HG02610 (cell line): Measurements from ENCODE around the gene GPR173.
A peak's percentile ranks its signal among the peaks of the same experiment; 100 is the strongest.

Experiments
- ATAC-seq: cut with Tn5 transposase; IDR thresholded peaks from one replicate; pipeline ENCODE4 v1.9.1; 2021; ENCODE audit warnings: mild to moderate bottlenecking, moderate library complexity; ENCODE audit not compliant: unreplicated experiment

GPR173 gene

DNA sequence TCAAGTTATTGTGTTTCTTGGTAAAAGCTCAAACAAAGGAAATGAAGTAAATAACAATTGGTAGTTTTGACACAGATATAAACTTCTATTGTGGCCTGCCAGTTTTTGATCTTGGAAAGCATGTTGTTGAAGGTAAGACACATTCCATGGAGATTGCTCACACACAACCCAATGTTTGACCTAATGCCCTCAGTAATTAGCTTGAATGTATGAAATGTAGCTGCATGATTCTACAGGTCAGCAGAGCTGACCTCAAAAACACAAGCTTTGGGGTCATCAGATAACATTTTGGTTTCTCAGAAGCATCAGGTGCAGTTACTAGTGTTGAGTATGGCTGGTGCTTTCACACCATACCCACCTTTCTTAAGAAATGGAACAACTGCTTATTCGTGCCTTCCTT, 16.5 kb downstream of the GPR173 start:
- ATAC-seq, result no peak

DNA sequence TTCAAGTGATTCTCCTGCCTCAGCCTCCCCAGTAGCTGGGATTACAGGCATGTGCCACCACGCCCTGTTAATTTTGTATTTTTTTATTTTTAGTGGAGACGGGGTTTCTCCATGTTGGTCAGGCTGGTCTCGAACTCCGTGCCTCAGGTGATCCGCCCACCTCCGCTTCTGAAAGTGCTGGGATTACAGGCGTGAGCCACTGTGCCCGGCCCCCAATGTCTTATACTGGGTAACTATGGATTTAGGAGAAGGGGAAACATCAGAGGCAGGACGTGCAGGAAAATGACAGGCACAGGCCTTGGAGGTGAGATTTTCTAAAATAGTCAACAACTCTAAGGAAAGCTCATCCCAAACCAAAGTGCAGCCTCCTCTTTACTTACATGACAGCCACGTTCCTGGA, 22.5 kb downstream of the GPR173 start:
- no peak for ATAC-seq

DNA sequence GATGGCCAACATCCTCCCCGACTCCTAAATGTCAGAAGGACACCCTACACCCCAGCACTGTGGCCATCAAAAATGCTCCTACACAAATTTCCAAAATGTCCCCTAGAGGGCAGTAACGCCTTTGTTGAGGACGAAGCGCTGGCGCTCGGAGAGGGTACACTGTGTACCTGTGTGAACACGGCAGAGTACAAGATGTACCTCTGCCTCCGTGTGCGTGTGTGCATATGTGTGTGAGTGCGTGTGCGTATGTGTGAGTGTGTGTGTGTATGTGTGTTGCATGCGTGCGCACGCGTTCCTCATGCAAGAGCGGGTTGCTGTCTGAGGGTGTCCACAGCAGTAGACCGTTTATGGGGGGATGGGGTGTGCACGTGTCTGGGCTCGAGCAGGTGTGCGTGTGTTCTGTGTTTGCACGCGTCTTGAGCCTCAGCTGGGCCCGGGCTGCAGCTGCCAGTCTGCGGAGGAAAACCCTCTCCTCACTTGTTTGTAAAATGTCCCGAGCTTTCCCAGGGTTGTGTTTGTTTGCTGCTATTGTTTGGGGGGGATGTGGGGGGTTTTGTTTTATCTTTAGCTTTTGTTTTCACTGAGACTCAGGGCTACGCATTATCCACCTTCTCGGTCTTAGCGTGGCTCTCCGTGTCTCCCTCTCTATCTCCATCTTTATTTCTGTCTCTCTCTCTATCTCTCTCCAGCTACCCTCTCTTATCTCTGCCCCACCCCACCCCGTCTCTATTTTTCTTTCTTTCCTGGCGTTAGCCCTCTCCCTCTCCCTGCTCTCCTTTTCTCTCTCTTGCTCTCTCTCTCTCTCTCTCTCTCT, 23.2 kb downstream of the GPR173 start:
- peak; percentile 95 for ATAC-seq

DNA sequence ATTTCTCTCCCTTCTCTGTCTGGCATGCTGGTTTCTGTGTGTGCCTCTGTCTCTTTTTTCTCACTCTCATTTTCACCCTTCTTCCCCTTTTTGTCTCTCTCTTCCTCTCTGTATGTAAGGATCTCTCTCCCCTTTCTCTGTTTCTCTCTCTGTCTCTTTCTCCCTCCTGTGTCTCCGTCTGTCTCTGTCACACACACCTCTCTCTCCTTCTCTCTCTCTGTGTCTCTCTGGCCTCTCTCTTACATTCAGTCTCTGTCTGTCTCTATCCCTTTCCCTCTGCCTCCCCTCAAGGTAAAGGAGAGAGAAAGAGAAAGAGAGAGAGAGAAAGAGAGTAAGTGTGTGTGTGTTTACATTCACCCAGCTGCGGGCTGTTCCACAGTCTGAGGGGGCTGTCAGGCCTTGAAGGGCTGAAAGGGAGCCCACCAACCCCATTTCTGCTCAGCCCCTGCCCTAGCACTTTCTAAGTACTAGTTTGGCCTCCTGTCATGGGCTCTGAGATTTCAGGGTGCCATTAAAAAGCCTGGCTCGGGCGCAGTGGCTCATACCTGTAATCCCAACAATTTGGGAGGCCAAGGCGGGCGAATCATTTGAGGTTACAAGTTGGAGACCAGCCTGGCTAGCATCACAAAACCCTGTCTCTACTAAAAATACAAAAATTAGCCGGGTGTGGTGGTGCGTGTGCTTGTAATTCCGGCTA, 24.0 kb downstream of the GPR173 start:
- no peak for ATAC-seq

DNA sequence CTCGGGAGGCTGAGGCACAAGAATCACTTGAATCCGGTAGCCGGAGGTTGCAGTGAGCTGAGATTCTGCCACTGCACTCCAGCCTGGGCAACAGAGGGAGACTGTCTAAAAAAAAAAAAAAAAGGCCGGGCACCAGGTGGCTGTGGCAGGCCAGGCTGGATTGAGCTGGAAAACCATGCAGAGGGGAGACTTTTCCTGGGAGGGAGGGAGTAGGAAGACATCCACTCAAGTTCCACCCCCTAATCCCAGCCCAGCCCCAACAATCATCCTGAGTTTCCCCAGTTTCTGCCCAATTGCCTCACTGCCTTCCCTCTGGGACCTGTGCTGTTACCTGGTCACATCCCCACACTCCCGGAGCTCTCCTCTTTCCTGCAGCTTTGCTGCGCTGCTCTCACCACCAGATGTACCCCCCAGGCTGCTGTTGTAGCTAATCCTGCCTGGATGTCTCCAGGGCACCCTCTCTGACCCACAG, 24.6 kb downstream of the GPR173 start:
- ATAC-seq, result no peak

- no peak for ATAC-seq
Measured at GRCh38 chrX:53075011-53075410, 26.4 kb downstream of the GPR173 start.

- ATAC-seq, result no peak
Measured at GRCh38 chrX:53076671-53077070, 28.1 kb downstream of the GPR173 start.

- ATAC-seq, result no peak
Measured at GRCh38 chrX:53077207-53078197, 28.9 kb downstream of the GPR173 start.

GRCh38 chrX:53078943-53079342, 30.4 kb downstream of the GPR173 start:
- ATAC-seq, result no peak

DNA sequence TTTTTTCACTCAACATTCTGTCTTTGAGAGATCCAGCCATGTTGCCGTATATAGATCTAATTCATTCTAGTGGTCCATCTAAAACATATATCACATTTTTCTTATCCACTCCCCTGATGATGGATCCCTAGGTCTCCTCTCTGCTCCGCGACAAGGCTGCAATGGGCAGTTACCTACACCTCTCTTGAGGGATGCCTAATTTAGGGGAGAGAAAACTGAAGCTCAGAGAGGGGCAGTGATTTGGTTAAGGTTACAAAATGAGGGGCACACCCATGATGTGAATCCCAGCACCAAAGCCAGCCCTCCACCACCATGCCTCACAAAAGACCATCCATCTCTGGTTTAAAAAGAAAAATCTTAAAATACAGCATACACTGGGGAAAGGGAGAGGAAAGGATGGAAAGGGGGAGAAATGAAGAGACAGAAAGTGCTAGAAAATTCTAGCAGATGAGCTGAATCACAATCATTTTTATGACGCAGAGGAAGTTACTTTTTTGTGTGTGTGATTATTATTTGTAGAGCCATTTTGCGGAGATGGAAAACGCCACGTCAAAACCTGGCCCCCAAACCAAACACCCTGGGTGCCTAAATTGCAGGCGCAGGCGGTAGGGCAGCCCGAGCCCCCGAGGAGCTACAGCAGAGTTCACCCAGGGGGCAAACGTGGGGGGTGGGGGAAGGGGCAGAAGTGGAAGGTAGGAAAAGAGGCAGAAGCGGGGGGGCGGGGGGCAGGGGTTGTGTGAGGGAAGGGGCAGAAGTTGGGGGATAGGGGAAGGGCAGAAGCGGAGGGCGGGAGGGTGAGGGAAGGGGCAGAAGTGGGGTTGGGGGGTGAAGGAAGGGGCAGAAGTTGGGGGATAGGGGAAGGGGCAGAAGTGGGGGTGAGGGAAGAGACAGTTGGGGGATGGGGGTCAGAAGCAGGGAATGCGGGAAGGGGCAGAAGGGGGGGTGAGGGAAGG, 32.3 kb downstream of the GPR173 start:
- no peak for ATAC-seq

DNA sequence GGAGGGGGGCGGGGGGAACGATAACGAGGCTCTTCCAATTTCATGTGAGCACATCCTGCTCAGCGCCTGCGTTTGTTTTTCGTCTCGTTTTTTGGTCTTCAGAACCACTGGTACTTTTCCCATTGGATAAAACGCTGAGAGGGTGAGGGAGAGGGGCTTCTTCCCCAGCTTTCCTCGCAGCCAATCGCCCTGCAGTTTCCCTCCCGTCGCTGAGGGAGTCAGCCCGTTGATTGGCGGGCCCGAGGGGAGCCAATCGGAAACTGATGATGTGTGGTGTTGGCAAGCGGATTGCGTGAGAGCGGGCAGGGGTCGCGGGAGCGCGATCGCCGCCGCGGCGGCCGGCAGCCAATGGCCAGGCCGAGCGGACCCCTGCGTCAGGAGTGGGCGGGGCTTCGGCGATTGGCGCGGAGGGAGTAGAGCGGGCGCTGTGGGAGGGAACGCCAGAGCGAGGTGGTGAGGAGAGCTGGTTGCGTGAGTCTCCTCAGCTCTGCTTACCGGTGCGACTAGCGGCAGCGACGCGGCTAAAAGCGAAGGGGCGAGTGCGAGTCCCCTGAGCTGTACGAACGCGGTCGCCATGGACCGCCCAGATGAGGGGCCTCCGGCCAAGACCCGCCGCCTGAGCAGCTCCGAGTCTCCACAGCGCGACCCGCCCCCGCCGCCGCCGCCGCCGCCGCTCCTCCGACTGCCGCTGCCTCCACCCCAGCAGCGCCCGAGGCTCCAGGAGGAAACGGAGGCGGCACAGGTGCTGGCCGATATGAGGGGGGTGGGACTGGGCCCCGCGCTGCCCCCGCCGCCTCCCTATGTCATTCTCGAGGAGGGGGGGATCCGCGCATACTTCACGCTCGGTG, 33.6 kb downstream of the GPR173 start, which contains the start of gene TSPYL2:
Gene TSPYL2 (plus strand): TSS at position 443 of the 848 bp plus-strand sequence. CDS start 132 bp downstream, at position 575.
- peak; percentile 96 for ATAC-seq

- ATAC-seq, result no peak
Measured at GRCh38 chrX:53082773-53083616, 34.4 kb downstream of the GPR173 start.

- ATAC-seq, result no peak
Measured at GRCh38 chrX:53084043-53084570, 35.5 kb downstream of the GPR173 start.

DNA sequence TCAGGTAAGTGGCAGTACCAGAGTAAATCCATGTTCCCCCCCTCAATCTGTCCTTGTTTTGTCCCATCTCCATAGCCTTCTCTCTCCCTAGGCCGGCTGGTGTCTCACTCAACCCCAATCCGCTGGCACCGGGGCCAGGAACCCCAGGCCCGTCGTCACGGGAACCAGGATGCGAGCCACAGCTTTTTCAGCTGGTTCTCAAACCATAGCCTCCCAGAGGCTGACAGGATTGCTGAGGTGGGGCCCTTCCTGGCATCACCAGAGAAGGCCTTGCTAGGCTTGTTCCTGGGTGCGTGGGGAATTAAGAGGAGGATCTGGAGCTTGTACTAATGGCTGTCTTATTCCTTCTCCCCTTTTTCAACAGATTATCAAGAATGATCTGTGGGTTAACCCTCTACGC, 36.3 kb downstream of the GPR173 start:
- ATAC-seq, result no peak

GRCh38 chrX:53085661-53086229, 37.2 kb downstream of the GPR173 start:
- no peak for ATAC-seq

DNA sequence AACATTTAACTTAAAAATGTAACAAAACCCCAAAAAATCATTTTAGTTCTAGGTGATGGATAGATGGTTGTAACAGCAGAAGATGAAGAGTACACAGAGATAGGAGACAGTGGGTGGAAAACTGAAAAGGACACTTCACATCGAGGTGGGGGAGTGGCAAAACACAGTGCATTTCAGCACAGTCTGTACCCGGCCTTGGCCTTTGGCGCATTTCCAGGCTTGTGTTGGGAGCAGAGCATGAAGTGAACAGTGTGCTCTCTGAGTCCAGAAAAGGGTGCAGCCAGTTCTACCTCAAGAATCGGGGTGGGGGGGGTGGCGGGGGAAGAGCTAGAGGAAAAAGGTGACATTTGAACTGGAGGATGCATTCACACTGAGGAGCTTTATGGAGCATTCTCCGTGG, 37.9 kb downstream of the GPR173 start:
- no peak for ATAC-seq

DNA sequence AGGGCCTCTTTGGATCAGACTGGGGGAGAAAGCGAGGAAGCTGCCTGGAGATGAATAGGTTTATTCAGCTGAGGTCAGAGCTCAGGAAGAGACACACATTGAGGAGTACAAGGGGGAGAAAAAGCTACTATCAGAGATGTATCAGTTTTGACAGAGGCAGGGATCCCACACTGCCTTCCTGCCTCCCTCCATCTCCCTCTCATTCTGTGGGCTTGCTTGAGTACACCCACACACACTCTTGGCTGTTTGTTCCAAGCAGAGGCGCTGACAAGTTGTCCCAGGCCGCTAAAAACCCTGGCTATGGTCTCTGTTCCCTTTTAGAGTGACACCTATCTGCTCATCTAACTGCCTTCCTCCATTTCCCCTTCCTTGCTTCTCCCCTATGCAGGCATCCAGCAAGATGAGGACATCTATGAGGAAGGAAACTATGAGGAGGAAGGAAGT, 38.8 kb downstream of the GPR173 start:
- ATAC-seq, result no peak
